Transverse colon (tissue), 4 donors: ENCODE results near the gene FARSB. TPM values are rescaled to one million over a fixed set of nuclear protein-coding genes. Genes with fewer than 3 reads are reported as not detected.
A peak's percentile ranks its signal among the peaks of the same experiment; 100 is the strongest.

Experiments
- DNase-seq: peaks from one replicate; pipeline ENCODE4 v3.0.0-alpha.2; 2019
- H3K27ac ChIP-seq, 4 donors: fragments of 200-600 bp; sonication (generic); 2 replicates each; pipeline ENCODE4 v1.5.1; 2016 to 2018; ENCODE audit warnings: inconsistent platforms in 4 of 4
- H3K27me3 ChIP-seq: fragments of 200-600 bp; sonication (generic); 2 replicates; pipeline ENCODE4 v1.5.1; 2017; ENCODE audit warnings: inconsistent platforms
- H3K36me3 ChIP-seq, 4 donors: fragments of 200-600 bp; sonication (generic); 2 replicates each; pipeline ENCODE4 v1.5.1; 2017 to 2019; ENCODE audit warnings: inconsistent platforms in 4 of 4
- H3K4me1 ChIP-seq, 4 donors: fragments of 200-600 bp; sonication (generic); 2 replicates each; pipeline ENCODE4 v1.5.1; 2017 to 2020; ENCODE audit warnings: inconsistent platforms in 4 of 4
- H3K4me3 ChIP-seq, 4 donors: fragments of 200-600 bp; sonication (generic); 1 replicate in 1 of 4; 2 replicates in 3 of 4; pipeline versions ENCODE4 v1.5.1 to v1.6.1; 2017 to 2019; ENCODE audit warnings: inconsistent platforms in 4 of 4
- H3K9me3 ChIP-seq, 2 donors: fragments of 200-600 bp; sonication (generic); 2 replicates each; pipeline ENCODE4 v1.5.1; 2017 to 2019; ENCODE audit warnings: inconsistent platforms in 2 of 2
- CTCF ChIP-seq, 5 experiments: fragments of 200-600 bp in 3 of 5; fragments of 450-650 bp in 2 of 5; sonication (generic) in 3 of 5; IDR thresholded peaks; 1 replicate in 2 of 5; 2 replicates in 3 of 5; pipeline ENCODE4 v1.5.1; 2016 to 2017; ENCODE audit warnings: antibody characterized with exemption in 5 of 5, inconsistent platforms in 3 of 5, mild to moderate bottlenecking in 2 of 5, moderate library complexity in 1 of 5
- EP300 ChIP-seq: sonication (generic); formaldehyde crosslinking; IDR thresholded peaks from one replicate; pipeline ENCODE4 v1.6.1; 2017; ENCODE audit warnings: antibody characterized with exemption, low read depth
- POLR2A ChIP-seq: fragments of 450-650 bp; IDR thresholded peaks from one replicate; pipeline ENCODE4 v1.6.1; 2016; ENCODE audit warnings: antibody characterized with exemption, mild to moderate bottlenecking, moderate library complexity
- POLR2AphosphoS5 ChIP-seq, 3 donors: sonication (generic); formaldehyde crosslinking; IDR thresholded peaks; one replicate each; pipeline ENCODE4 v1.6.1; 2016; ENCODE audit warnings: antibody characterized with exemption in 3 of 3
- WGBS, 2 donors: methylation state at CpG; one replicate each; pipeline ENCODE4 v1.1.5; 2018; ENCODE audit warnings: low coverage in 1 of 2; 5-methylcytosine and 5-hydroxymethylcytosine counted together
- in situ Hi-C, 4 donors: fragments of 200-750 bp; cut with MboI; loops; one replicate each; pipeline versions ENCODE4 v1.15.0 to v1.15.1; 2017; ENCODE audit warnings: low sequenced_read_pairs in 3 of 4, low pct_ligation_motif_present in 1 of 4, low pct_unique_long_range_greater_than_20kb in 1 of 4
- intact Hi-C: fragments of 100-400 bp; cut with DNase I; formaldehyde crosslinking; loops from one replicate; pipeline ENCODE4 v1.15.1; 2023; ENCODE audit warnings: low total_unique reads
- total RNA-seq, 4 donors: library from RNA; depleted of rRNA; stranded (reverse); fragments of >200 nt; gene quantifications; one replicate each; pipeline ENCODE4 v1.1.0, GENCODE V29; 2016

Gene FARSB
- total RNA-seq, 4 donors from 2014 or later, result 7.2 to 18.6 (median 9.5) TPM

- intact Hi-C loops, result no loop called here
- in situ Hi-C loops, result no loop called here
- Histone ChIP-seq H3K27ac (no peak overlapping the region), H3K9me3 (no peaks in the 10 kb centered on the region), H3K27me3 (peaks cover 12% of the 10 kb centered on the region), H3K4me3 (no peak overlapping the region), H3K4me1 (peaks cover 0 to 14% (median 12%) of the 10 kb centered on the region in 4 donors), H3K36me3 (no peaks in the 10 kb centered on the region)
- TF ChIP-seq POLR2AphosphoS5 (IDR thresholded peaks at IDR 0.05) (no peak), EP300 (no peak), POLR2A (no peak), CTCF (IDR thresholded peaks at IDR 0.05) (no peak)
- no peak for DNase-seq
- 96% methylated on average over 3 of the region's 3 CpGs for WGBS, 2 donors
Observed at GRCh38 chr2:222668494-222669154, 12.7 kb upstream of the FARSB start.

GRCh38 chr2:222663479-222663878 is 7.6 kb upstream of the FARSB start:
- intact Hi-C loops, result no loop called here
- no peak for DNase-seq
- no peak overlapping the region for H3K4me3 ChIP-seq
- no peaks in the 10 kb centered on the region for H3K9me3 ChIP-seq
- H3K27ac ChIP-seq, result no peak overlapping the region
- in situ Hi-C loops, result no loop called here
- WGBS, 2 donors, result 43 to 46% methylated on average over 1 to 3 of the region's 3 CpGs
- no peaks in the 10 kb centered on the region for H3K4me1 ChIP-seq
- no peaks in the 10 kb centered on the region for H3K36me3 ChIP-seq
- no peaks in the 10 kb centered on the region for H3K27me3 ChIP-seq
- no peak for TF ChIP-seq POLR2A
- no peak for TF ChIP-seq EP300
- no peak for TF ChIP-seq CTCF (IDR thresholded peaks at IDR 0.05)
- TF ChIP-seq POLR2AphosphoS5 (IDR thresholded peaks at IDR 0.05), result no peak

- intact Hi-C loops, result no loop called here
- H3K4me3 ChIP-seq, result peak overlapping the region; percentile 21 to 87 (median 76)
- no peak for TF ChIP-seq EP300
- TF ChIP-seq CTCF (IDR thresholded peaks at IDR 0.05), result no peak
- no peak for TF ChIP-seq POLR2AphosphoS5 (IDR thresholded peaks at IDR 0.05)
- TF ChIP-seq POLR2A, result no peak
- H3K4me1 ChIP-seq, result peaks cover 13 to 38% (median 34%) of the 10 kb centered on the region in 4 donors
- 16 to 22% methylated on average over 9 to 13 of the region's 13 CpGs for WGBS, 2 donors
- no peaks in the 10 kb centered on the region for H3K9me3 ChIP-seq
- in situ Hi-C loops, result no loop called here
- no peaks in the 10 kb centered on the region for H3K36me3 ChIP-seq
- H3K27me3 ChIP-seq, result no peaks in the 10 kb centered on the region
- peak overlapping the region; percentile 84 to 92 (median 87) for H3K27ac ChIP-seq
- DNase-seq, result no peak
Observed at GRCh38 chr2:222656526-222657446, 894 bp upstream of the FARSB start.

- in situ Hi-C loops (no loop called here), intact Hi-C loops (no loop called here)
- no peaks in the 10 kb centered on the region for H3K9me3 ChIP-seq
- H3K36me3 ChIP-seq, result no peaks in the 10 kb centered on the region
- no peaks in the 10 kb centered on the region for H3K27me3 ChIP-seq
- TF ChIP-seq CTCF (IDR thresholded peaks at IDR 0.05) (no peak), EP300 (no peak), POLR2AphosphoS5 (IDR thresholded peaks at IDR 0.05) (no peak), POLR2A (no peak)
- H3K4me1 ChIP-seq, result peaks cover 14 to 61% (median 43%) of the 10 kb centered on the region in 4 donors
- H3K27ac ChIP-seq, result peak overlapping the region; percentile 31 to 92 (median 86)
- no peak for DNase-seq
- no peak overlapping the region for H3K4me3 ChIP-seq
Observed at GRCh38 chr2:222653280-222653679, 2.6 kb downstream of the FARSB start.
